HepG2 (cell line): Measurements from ENCODE around the gene ZNF174. TPM values are rescaled to one million over a fixed set of nuclear protein-coding genes. Genes with fewer than 3 reads are reported as not detected.

Source experiments
- MAFF ChIP-seq: IDR thresholded peaks from 2 replicates; pipeline ENCODE4 v1.6.1; 2011; ENCODE audit warnings: low read depth, low read length, improper control_type of control experiment
- MEF2D ChIP-seq: sonication (generic); formaldehyde crosslinking; IDR thresholded peaks from 2 replicates; pipeline ENCODE4 v1.5.1; 2020; ENCODE audit warnings: mild to moderate bottlenecking, missing genetic modification reagents
- PAX8 ChIP-seq: sonication (generic); formaldehyde crosslinking; IDR thresholded peaks from 2 replicates; pipeline ENCODE4 v1.8.0; 2022; ENCODE audit warnings: mild to moderate bottlenecking, missing genetic modification reagents, borderline replicate concordance
- PRMT3 ChIP-seq: sonication (generic); formaldehyde crosslinking; IDR thresholded peaks from 2 replicates; pipeline ENCODE4 v1.8.1; 2022; ENCODE audit warnings: low read depth, mild to moderate bottlenecking, moderate library complexity, missing genetic modification reagents, borderline replicate concordance
- SCMH1 ChIP-seq: sonication (generic); formaldehyde crosslinking; IDR thresholded peaks from 2 replicates; pipeline ENCODE4 v1.9.0; 2021; ENCODE audit warnings: missing genetic modification reagents, mild to moderate bottlenecking, borderline replicate concordance
- SP1 ChIP-seq, 2 experiments: fragments of 450-650 bp in 1 of 2; sonication (generic) in 1 of 2; formaldehyde crosslinking in 1 of 2; IDR thresholded peaks; 2 replicates each; pipeline versions ENCODE4 v1.4.0 to v1.6.1; 2016 to 2020; ENCODE audit warnings: missing genetic modification reagents in 1 of 2
- ZNF350 ChIP-seq: sonication (generic); formaldehyde crosslinking; IDR thresholded peaks from 2 replicates; pipeline ENCODE4 v1.4.0; 2020; ENCODE audit warnings: mild to moderate bottlenecking, low read depth, missing genetic modification reagents, borderline replicate concordance
- ZNF563 ChIP-seq: sonication (generic); formaldehyde crosslinking; IDR thresholded peaks from 2 replicates; pipeline ENCODE4 v1.8.0; 2022; ENCODE audit warnings: mild to moderate bottlenecking, moderate library complexity, missing genetic modification reagents
- ZNF619 ChIP-seq: sonication (generic); formaldehyde crosslinking; IDR thresholded peaks from 2 replicates; pipeline ENCODE4 v1.4.0; 2020; ENCODE audit warnings: mild to moderate bottlenecking, missing genetic modification reagents
- ZNF746 ChIP-seq: sonication (generic); formaldehyde crosslinking; IDR thresholded peaks from 2 replicates; pipeline ENCODE4 v1.8.0; 2022; ENCODE audit warnings: mild to moderate bottlenecking, missing genetic modification reagents
- polyA plus RNA-seq, 8 experiments: library from polyadenylated mRNA; depleted of rRNA in 3 of 8; stranded (reverse) in 7 of 8; unstranded in 1 of 8; fragments of >200 nt; fragmentation: Illumina TruSeq in 4 of 8; extraction: Trizol in 4 of 8; gene quantifications; 2 replicates each; pipeline versions ENCODE4 v1.2.1 to v1.2.3, GENCODE V29; 2011 to 2016; ENCODE audit warnings: low read depth in 4 of 8, missing spikeins in 1 of 8, mixed read lengths in 1 of 8; ENCODE audit not compliant: insufficient read depth in 1 of 8
- total RNA-seq, 5 experiments: library from RNA; depleted of rRNA; stranded (reverse); fragments of >200 nt; fragmentation: Illumina TruSeq; extraction: Trizol; gene quantifications; 2 replicates each; pipeline ENCODE4 v1.2.3, GENCODE V29; 2016; ENCODE audit warnings: low read depth in 1 of 5
- TF ChIP-seq, protein P1 (sequence below): IDR thresholded peaks from 2 replicates; pipeline ENCODE4 v1.6.1; 2016; ENCODE audit warnings: missing compliant biosample characterization, missing genetic modification reagents, borderline replicate concordance
- TF ChIP-seq, protein P2 (sequence below): sonication (generic); formaldehyde crosslinking; IDR thresholded peaks from 2 replicates; pipeline ENCODE4 v1.4.0; 2020; ENCODE audit warnings: missing genetic modification reagents
- TF ChIP-seq, protein P3 (sequence below): sonication (generic); formaldehyde crosslinking; IDR thresholded peaks from 2 replicates; pipeline ENCODE4 v1.5.1; 2020; ENCODE audit warnings: mild to moderate bottlenecking, missing genetic modification reagents
- TF ChIP-seq, protein P4 (sequence below): sonication (generic); formaldehyde crosslinking; IDR thresholded peaks from 2 replicates; pipeline ENCODE4 v1.9.0; 2021; ENCODE audit warnings: missing genetic modification reagents, borderline replicate concordance
- TF ChIP-seq, protein P5 (sequence below): sonication (generic); formaldehyde crosslinking; IDR thresholded peaks from 2 replicates; pipeline ENCODE4 v1.4.0; 2020; ENCODE audit warnings: missing genetic modification reagents

Gene ZNF174
- total and polyA plus RNA-seq, 2 of the 13 experiments (the other 11 are each of a cell fraction or from before 2014, with no cell fraction given) = 8.3 to 10.6 TPM

DNA sequence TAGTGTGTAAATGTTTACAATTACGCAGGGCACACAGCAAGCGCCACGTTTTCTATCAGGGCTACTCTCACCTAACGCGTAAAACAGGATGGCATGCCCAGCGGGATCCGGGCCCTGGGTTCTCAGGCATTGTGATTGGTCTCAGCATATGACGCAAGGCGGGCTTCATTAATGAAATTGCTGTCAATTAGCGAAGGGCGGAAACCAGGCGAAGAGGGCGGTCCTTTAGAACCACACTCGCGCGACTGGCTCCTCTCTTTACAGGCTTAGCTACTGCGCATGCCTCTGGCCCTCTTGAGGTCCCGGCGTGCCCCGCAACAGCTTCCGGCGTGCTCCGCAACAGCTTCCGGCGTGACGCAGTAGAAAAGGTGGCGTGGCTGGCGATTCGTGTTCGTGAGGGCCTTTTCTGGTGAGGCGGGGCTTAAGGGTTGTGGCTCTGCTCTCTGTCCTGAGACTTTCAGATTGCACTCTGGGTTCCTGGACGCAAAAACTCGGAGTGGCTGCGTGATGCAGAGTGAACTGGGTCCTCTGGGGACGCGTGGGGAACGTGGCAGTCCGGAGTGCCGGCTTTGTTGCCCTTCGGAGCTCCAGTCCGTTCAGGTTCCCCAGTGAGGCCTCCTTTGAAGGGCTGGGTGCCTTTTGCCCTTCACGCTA, 36.1 kb upstream of the ZNF174 start (continued):
- TF ChIP-seq, protein P1, sequence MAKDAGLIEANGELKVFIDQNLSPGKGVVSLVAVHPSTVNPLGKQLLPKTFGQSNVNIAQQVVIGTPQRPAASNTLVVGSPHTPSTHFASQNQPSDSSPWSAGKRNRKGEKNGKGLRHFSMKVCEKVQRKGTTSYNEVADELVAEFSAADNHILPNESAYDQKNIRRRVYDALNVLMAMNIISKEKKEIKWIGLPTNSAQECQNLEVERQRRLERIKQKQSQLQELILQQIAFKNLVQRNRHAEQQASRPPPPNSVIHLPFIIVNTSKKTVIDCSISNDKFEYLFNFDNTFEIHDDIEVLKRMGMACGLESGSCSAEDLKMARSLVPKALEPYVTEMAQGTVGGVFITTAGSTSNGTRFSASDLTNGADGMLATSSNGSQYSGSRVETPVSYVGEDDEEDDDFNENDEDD (CRISPR knock-in tag) = no peak
- no peak for TF ChIP-seq ZNF619 (CRISPR knock-in tag)
- no peak for TF ChIP-seq MEF2D (CRISPR knock-in tag)
- TF ChIP-seq, protein P2, sequence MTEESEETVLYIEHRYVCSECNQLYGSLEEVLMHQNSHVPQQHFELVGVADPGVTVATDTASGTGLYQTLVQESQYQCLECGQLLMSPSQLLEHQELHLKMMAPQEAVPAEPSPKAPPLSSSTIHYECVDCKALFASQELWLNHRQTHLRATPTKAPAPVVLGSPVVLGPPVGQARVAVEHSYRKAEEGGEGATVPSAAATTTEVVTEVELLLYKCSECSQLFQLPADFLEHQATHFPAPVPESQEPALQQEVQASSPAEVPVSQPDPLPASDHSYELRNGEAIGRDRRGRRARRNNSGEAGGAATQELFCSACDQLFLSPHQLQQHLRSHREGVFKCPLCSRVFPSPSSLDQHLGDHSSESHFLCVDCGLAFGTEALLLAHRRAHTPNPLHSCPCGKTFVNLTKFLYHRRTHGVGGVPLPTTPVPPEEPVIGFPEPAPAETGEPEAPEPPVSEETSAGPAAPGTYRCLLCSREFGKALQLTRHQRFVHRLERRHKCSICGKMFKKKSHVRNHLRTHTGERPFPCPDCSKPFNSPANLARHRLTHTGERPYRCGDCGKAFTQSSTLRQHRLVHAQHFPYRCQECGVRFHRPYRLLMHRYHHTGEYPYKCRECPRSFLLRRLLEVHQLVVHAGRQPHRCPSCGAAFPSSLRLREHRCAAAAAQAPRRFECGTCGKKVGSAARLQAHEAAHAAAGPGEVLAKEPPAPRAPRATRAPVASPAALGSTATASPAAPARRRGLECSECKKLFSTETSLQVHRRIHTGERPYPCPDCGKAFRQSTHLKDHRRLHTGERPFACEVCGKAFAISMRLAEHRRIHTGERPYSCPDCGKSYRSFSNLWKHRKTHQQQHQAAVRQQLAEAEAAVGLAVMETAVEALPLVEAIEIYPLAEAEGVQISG = peak; percentile 93
- TF ChIP-seq, protein P3, sequence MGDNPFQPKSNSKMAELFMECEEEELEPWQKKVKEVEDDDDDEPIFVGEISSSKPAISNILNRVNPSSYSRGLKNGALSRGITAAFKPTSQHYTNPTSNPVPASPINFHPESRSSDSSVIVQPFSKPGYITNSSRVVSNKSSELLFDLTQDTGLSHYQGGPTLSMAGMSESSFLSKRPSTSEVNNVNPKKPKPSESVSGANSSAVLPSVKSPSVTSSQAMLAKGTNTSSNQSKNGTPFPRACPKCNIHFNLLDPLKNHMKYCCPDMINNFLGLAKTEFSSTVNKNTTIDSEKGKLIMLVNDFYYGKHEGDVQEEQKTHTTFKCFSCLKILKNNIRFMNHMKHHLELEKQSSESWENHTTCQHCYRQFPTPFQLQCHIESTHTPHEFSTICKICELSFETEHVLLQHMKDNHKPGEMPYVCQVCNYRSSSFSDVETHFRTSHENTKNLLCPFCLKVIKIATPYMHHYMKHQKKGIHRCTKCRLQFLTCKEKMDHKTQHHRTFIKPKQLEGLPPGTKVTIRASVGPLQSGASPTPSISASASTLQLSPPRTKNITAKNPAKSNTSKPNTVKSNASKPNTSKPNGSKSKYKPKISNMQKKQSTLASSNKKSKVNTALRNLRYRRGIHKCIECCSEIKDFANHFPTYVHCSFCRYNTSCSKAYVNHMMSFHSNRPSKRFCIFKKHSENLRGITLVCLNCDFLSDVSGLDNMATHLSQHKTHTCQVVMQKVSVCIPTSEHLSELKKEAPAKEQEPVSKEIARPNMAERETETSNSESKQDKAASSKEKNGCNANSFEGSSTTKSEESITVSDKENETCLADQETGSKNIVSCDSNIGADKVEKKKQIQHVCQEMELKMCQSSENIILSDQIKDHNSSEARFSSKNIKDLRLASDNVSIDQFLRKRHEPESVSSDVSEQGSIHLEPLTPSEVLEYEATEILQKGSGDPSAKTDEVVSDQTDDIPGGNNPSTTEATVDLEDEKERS (CRISPR knock-in tag) = no peak
- no peak for TF ChIP-seq SP1 (IDR thresholded peaks at IDR 0.05)
- TF ChIP-seq SP1 (CRISPR knock-in tag; IDR thresholded peaks at IDR 0.05) = no peak
- TF ChIP-seq, protein P4, sequence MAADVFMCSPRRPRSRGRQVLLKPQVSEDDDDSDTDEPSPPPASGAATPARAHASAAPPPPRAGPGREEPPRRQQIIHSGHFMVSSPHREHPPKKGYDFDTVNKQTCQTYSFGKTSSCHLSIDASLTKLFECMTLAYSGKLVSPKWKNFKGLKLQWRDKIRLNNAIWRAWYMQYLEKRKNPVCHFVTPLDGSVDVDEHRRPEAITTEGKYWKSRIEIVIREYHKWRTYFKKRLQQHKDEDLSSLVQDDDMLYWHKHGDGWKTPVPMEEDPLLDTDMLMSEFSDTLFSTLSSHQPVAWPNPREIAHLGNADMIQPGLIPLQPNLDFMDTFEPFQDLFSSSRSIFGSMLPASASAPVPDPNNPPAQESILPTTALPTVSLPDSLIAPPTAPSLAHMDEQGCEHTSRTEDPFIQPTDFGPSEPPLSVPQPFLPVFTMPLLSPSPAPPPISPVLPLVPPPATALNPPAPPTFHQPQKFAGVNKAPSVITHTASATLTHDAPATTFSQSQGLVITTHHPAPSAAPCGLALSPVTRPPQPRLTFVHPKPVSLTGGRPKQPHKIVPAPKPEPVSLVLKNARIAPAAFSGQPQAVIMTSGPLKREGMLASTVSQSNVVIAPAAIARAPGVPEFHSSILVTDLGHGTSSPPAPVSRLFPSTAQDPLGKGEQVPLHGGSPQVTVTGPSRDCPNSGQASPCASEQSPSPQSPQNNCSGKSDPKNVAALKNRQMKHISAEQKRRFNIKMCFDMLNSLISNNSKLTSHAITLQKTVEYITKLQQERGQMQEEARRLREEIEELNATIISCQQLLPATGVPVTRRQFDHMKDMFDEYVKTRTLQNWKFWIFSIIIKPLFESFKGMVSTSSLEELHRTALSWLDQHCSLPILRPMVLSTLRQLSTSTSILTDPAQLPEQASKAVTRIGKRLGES (CRISPR knock-in tag) = no peak
- no peak for TF ChIP-seq SCMH1
- TF ChIP-seq, protein P5, sequence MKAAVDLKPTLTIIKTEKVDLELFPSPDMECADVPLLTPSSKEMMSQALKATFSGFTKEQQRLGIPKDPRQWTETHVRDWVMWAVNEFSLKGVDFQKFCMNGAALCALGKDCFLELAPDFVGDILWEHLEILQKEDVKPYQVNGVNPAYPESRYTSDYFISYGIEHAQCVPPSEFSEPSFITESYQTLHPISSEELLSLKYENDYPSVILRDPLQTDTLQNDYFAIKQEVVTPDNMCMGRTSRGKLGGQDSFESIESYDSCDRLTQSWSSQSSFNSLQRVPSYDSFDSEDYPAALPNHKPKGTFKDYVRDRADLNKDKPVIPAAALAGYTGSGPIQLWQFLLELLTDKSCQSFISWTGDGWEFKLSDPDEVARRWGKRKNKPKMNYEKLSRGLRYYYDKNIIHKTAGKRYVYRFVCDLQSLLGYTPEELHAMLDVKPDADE = no peak
- TF ChIP-seq ZNF746 (CRISPR knock-in tag) = no peak
- no peak for TF ChIP-seq ZNF350 (CRISPR knock-in tag)
- TF ChIP-seq PAX8 (CRISPR knock-in tag) = no peak
- no peak for TF ChIP-seq PRMT3 (CRISPR knock-in tag)
- TF ChIP-seq MAFF = no peak
- no peak for TF ChIP-seq ZNF563
